ENCODE measurements around the gene FAS.

The FAS gene

GRCh38 chr10:89030791-89031190 is 40.2 kb downstream of the FAS start:
- Histone ChIP-seq H3K9me3 (ENCODE audit: control insufficient read depth, insufficient read depth, low read depth, low read length) (no peaks in the 10 kb centered on the region), H3K36me3 (ENCODE audit: control insufficient read depth in 2 of 2, insufficient read depth in 1 of 2, low read length in 2 of 2) (no peaks in the 10 kb centered on the region), H3K4me1 (ENCODE audit: control insufficient read depth, insufficient read depth, low read length) (0 out of 2 replicates have a peak, but pooled peaks cover 8% of the 10 kb centered on the region), H3K4me3 (ENCODE audit: low read depth, low read length) (no peak overlapping the region), H3K27ac (ENCODE audit: extremely low read depth, low read depth, low read length) (no peak overlapping the region)
- TF ChIP-seq ZNF660 (tag by site-specific recombination; IDR thresholded peaks at IDR 0.05) (no peak), ZNF23 (tag by site-specific recombination; IDR thresholded peaks at IDR 0.05; ENCODE audit: borderline replicate concordance) (no peak), ZBTB8A (tag by site-specific recombination; IDR thresholded peaks at IDR 0.05) (no peak), ZBTB11 (tag by site-specific recombination; conservative IDR thresholded peaks at IDR 0.05; ENCODE audit: low read depth) (no peak), OSR2 (tag by site-specific recombination; IDR thresholded peaks at IDR 0.05) (no peak), ZNF366 (tag by site-specific recombination; conservative IDR thresholded peaks at IDR 0.05) (no peak), PRDM10 (tag by site-specific recombination; IDR thresholded peaks at IDR 0.05) (no peak), ZNF624 (tag by site-specific recombination; IDR thresholded peaks at IDR 0.05) (no peak), FEZF1 (tag by site-specific recombination; IDR thresholded peaks at IDR 0.05) (no peak), SALL2 (tag by site-specific recombination; IDR thresholded peaks at IDR 0.05; ENCODE audit: borderline replicate concordance) (no peak), ZNF133 (tag by site-specific recombination; IDR thresholded peaks at IDR 0.05) (no peak), ZNF341 (tag by site-specific recombination; IDR thresholded peaks at IDR 0.05; ENCODE audit: low read depth) (no peak), ZNF518A (tag by site-specific recombination; conservative IDR thresholded peaks at IDR 0.05; ENCODE audit: low read depth) (no peak), ZNF433 (tag by site-specific recombination; IDR thresholded peaks at IDR 0.05; ENCODE audit: low read depth) (no peak), ZNF302 (tag by site-specific recombination; IDR thresholded peaks at IDR 0.05; ENCODE audit: low read depth) (no peak), ZNF791 (tag by site-specific recombination; IDR thresholded peaks at IDR 0.05) (no peak), PBX3 (CRISPR knock-in tag; IDR thresholded peaks at IDR 0.05) (no peak), ZNF112 (tag by site-specific recombination; IDR thresholded peaks at IDR 0.05) (no peak), ZBTB1 (tag by site-specific recombination; IDR thresholded peaks at IDR 0.05) (no peak)
- ChIA-PET CTCF (interaction anchor here (0.9 to 4.7 kb wide), 11 partner anchors 9 to 188 kb away, joined by 3 to 82 read pairs (median 16); partner anchors contain the start of gene CH25H), POLR2A (no interaction called here)
